RWPE2 (cell line): ENCODE measurements around the gene NANOS1.
A peak's percentile ranks its signal among the peaks of the same experiment; 100 is the strongest.

Experiments used
- ATAC-seq: fragments of 200-7000 bp; cut with Tn5 transposase; 3 replicates; pipeline ENCODE4 v1.9.1; 2021; ENCODE audit warnings: low read depth
- DNase-seq: peaks from one replicate; pipeline ENCODE4 v3.0.0-alpha.2; 2020; ENCODE audit warnings: low spot score
- H3K27ac ChIP-seq: fragments of 450-650 bp; 2 replicates; pipeline ENCODE4 v1.5.1; 2017; ENCODE audit warnings: mild to moderate bottlenecking; ENCODE audit not compliant: poor library complexity, severe bottlenecking
- H3K27me3 ChIP-seq: fragments of 250-450 bp; sonication (Bioruptor Pico); 2 replicates; pipeline ENCODE4 v1.5.1; 2021; ENCODE audit warnings: mild to moderate bottlenecking, moderate library complexity; ENCODE audit not compliant: insufficient read depth, poor library complexity, severe bottlenecking
- H3K36me3 ChIP-seq: fragments of 250-450 bp; sonication (Bioruptor Pico); 2 replicates; pipeline ENCODE4 v1.5.1; 2020; ENCODE audit warnings: low read depth, mild to moderate bottlenecking, moderate library complexity
- H3K4me1 ChIP-seq: fragments of 250-450 bp; sonication (Bioruptor Pico); 2 replicates; pipeline ENCODE4 v1.5.1; 2021; ENCODE audit warnings: mild to moderate bottlenecking, moderate library complexity; ENCODE audit not compliant: insufficient read depth, poor library complexity, severe bottlenecking
- H3K4me3 ChIP-seq: fragments of 250-450 bp; sonication (Bioruptor Pico); 2 replicates; pipeline ENCODE4 v1.5.1; 2021; ENCODE audit warnings: mild to moderate bottlenecking, moderate library complexity; ENCODE audit not compliant: severe bottlenecking
- H3K9me3 ChIP-seq: fragments of 250-450 bp; sonication (Bioruptor Pico); 2 replicates; pipeline ENCODE4 v1.5.1; 2021; ENCODE audit warnings: mild to moderate bottlenecking, moderate library complexity; ENCODE audit not compliant: severe bottlenecking
- CTCF ChIP-seq: fragments of 450-650 bp; IDR thresholded peaks from one replicate; pipeline ENCODE4 v1.5.1; 2017; ENCODE audit warnings: mild to moderate bottlenecking, moderate library complexity; ENCODE audit not compliant: poor library complexity, severe bottlenecking

The NANOS1 gene

GRCh38 chr10:119078422-119079179, 49.1 kb downstream of the NANOS1 start:
- H3K36me3 ChIP-seq: peaks cover 49% of the 10 kb centered on the region
- H3K27me3 ChIP-seq: no peaks in the 10 kb centered on the region
- TF ChIP-seq CTCF: no peak
- ATAC-seq: no peak
- DNase-seq: no peak
- peaks cover 18% of the 10 kb centered on the region for H3K4me1 ChIP-seq
- peak overlapping the region; percentile 85 for H3K27ac ChIP-seq
- H3K4me3 ChIP-seq: peak overlapping the region; percentile 87
- no peaks in the 10 kb centered on the region for H3K9me3 ChIP-seq

GRCh38 chr10:119079599-119080520, 50.3 kb downstream of the NANOS1 start:
- no peaks in the 10 kb centered on the region for H3K9me3 ChIP-seq
- H3K27me3 ChIP-seq: no peaks in the 10 kb centered on the region
- TF ChIP-seq CTCF: no peak
- H3K4me1 ChIP-seq: peaks cover 18% of the 10 kb centered on the region
- ATAC-seq (peak; percentile 84), DNase-seq (peak; percentile 75)
- H3K27ac ChIP-seq: peak overlapping the region; percentile 85
- H3K36me3 ChIP-seq: peaks cover 39% of the 10 kb centered on the region
- peak overlapping the region; percentile 87 for H3K4me3 ChIP-seq

GRCh38 chr10:119080521-119081259, 51.2 kb downstream of the NANOS1 start, which contains the start of gene EIF3A:
TSS of gene EIF3A (minus strand) at chr10:119080817. CDS start at chr10:119080676, 141 bp downstream.
- H3K36me3 ChIP-seq: peaks cover 35% of the 10 kb centered on the region
- H3K27ac ChIP-seq: peak within 1 kb of the TSS; percentile 85
- peak within 1 kb of the TSS; percentile 87 for H3K4me3 ChIP-seq
- DNase-seq (peak; percentile 86), ATAC-seq (peak; percentile 78)
- no peaks in the 10 kb centered on the region for H3K27me3 ChIP-seq
- TF ChIP-seq CTCF: no peak
- no peaks in the 10 kb centered on the region for H3K9me3 ChIP-seq
- H3K4me1 ChIP-seq: peaks cover 18% of the 10 kb centered on the region
